ENCODE measurements around the gene HSD17B10.

The HSD17B10 gene

GRCh38 chrX:53440621-53441517, 6.7 kb upstream of the HSD17B10 start:
- H3K36me3 Mint-ChIP-seq (ENCODE audit: low read depth) = no peaks in the 10 kb centered on the region
- peak; percentile 3 for DNase-seq
- TF ChIP-seq, protein P1, sequence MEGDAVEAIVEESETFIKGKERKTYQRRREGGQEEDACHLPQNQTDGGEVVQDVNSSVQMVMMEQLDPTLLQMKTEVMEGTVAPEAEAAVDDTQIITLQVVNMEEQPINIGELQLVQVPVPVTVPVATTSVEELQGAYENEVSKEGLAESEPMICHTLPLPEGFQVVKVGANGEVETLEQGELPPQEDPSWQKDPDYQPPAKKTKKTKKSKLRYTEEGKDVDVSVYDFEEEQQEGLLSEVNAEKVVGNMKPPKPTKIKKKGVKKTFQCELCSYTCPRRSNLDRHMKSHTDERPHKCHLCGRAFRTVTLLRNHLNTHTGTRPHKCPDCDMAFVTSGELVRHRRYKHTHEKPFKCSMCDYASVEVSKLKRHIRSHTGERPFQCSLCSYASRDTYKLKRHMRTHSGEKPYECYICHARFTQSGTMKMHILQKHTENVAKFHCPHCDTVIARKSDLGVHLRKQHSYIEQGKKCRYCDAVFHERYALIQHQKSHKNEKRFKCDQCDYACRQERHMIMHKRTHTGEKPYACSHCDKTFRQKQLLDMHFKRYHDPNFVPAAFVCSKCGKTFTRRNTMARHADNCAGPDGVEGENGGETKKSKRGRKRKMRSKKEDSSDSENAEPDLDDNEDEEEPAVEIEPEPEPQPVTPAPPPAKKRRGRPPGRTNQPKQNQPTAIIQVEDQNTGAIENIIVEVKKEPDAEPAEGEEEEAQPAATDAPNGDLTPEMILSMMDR (IDR thresholded peaks at IDR 0.05) = no peak
- H3K4me3 Mint-ChIP-seq = peak overlapping the region; percentile 78
- peaks cover 45% of the 10 kb centered on the region for H3K9me3 Mint-ChIP-seq
- peaks cover 45% of the 10 kb centered on the region for H3K27me3 Mint-ChIP-seq (ENCODE audit: low read depth, poor library complexity)
- no peak overlapping the region for H3K27ac Mint-ChIP-seq
- H3K4me1 Mint-ChIP-seq = peaks cover 6% of the 10 kb centered on the region

GRCh38 chrX:53440101-53440500, 5.9 kb upstream of the HSD17B10 start:
- Mint-ChIP-seq H3K27ac (no peak overlapping the region), H3K36me3 (ENCODE audit: low read depth) (no peaks in the 10 kb centered on the region), H3K4me1 (peaks cover 11% of the 10 kb centered on the region), H3K9me3 (peaks cover 51% of the 10 kb centered on the region), H3K27me3 (ENCODE audit: low read depth, poor library complexity) (peaks cover 45% of the 10 kb centered on the region), H3K4me3 (peak overlapping the region; percentile 72)
- TF ChIP-seq, protein P1 (IDR thresholded peaks at IDR 0.05) = no peak
- DNase-seq = no peak

GRCh38 chrX:53438832-53439230, 4.7 kb upstream of the HSD17B10 start:
- Mint-ChIP-seq H3K4me3 (no peak overlapping the region), H3K4me1 (peaks cover 19% of the 10 kb centered on the region), H3K27ac (no peak overlapping the region), H3K9me3 (peaks cover 58% of the 10 kb centered on the region), H3K27me3 (ENCODE audit: low read depth, poor library complexity) (peaks cover 45% of the 10 kb centered on the region), H3K36me3 (ENCODE audit: low read depth) (no peaks in the 10 kb centered on the region)
- TF ChIP-seq, protein P1 (IDR thresholded peaks at IDR 0.05) = no peak
- no peak for DNase-seq

- Mint-ChIP-seq H3K4me1 (peaks cover 19% of the 10 kb centered on the region), H3K27me3 (ENCODE audit: low read depth, poor library complexity) (peaks cover 45% of the 10 kb centered on the region), H3K36me3 (ENCODE audit: low read depth) (no peaks in the 10 kb centered on the region), H3K9me3 (peaks cover 58% of the 10 kb centered on the region), H3K4me3 (no peak overlapping the region), H3K27ac (no peak overlapping the region)
- no peak for DNase-seq
- TF ChIP-seq, protein P1 (IDR thresholded peaks at IDR 0.05) = no peak
Observed at GRCh38 chrX:53438174-53438831, 4.1 kb upstream of the HSD17B10 start.

DNA sequence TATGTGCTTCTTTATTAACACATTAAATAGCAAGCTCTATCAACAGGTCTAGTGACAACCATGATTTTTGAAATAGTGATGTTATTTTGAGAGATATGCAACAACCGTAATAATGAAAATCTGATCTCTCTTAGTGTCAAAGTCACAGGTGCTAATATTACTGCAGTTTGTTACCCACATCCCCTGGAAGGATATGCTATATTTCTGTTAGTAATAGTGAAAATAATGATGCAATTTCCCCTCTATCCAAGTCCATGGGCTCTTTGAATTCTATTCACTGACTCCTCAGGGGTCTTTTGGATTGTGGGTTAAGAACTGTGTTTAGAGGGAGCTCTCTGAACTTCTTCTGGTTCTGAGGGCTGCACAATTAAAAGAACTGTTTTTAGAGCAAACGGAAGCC, 3.0 kb upstream of the HSD17B10 start:
- H3K27me3 Mint-ChIP-seq (ENCODE audit: low read depth, poor library complexity) = peaks cover 45% of the 10 kb centered on the region
- TF ChIP-seq, protein P1 (IDR thresholded peaks at IDR 0.05) = no peak
- H3K4me1 Mint-ChIP-seq = peaks cover 19% of the 10 kb centered on the region
- no peak for DNase-seq
- H3K36me3 Mint-ChIP-seq (ENCODE audit: low read depth) = peaks cover 2% of the 10 kb centered on the region
- no peak overlapping the region for H3K27ac Mint-ChIP-seq
- H3K4me3 Mint-ChIP-seq = no peak overlapping the region
- H3K9me3 Mint-ChIP-seq = peaks cover 64% of the 10 kb centered on the region
